Kidney (tissue), 14 donors: ENCODE measurements around the gene DLGAP1. TPM values are rescaled to one million over a fixed set of nuclear protein-coding genes. Genes with fewer than 3 reads are reported as not detected.

ENCODE experiments used
- DNase-seq, 5 donors: peaks; one replicate each; pipeline ENCODE4 v3.0.0-alpha.2; 2013 to 2020
- FAIRE-seq: peaks from 2 replicates; lab custom pipeline; 2012; peaks lifted over from hg19 to GRCh38; lab: Jason Lieb, UNC
- H3K27ac ChIP-seq, 2 donors: one replicate each; pipeline ENCODE4 v1.7.0; 2013; ENCODE audit warnings: low read depth in 2 of 2, low read length in 2 of 2, inconsistent platforms in 1 of 2
- H3K27me3 ChIP-seq: one replicate; pipeline ENCODE4 v1.7.1; 2013; ENCODE audit warnings: low read length, inconsistent platforms; ENCODE audit not compliant: control insufficient read depth, insufficient read depth
- H3K36me3 ChIP-seq, 3 donors: one replicate each; pipeline versions ENCODE4 v1.7.0 to v1.7.1; 2013; ENCODE audit warnings: low read length in 3 of 3, control low read depth in 1 of 3, inconsistent platforms in 1 of 3; ENCODE audit not compliant: insufficient read depth in 3 of 3, control insufficient read depth in 2 of 3
- H3K4me1 ChIP-seq, 3 donors: one replicate each; pipeline versions ENCODE4 v1.7.0 to v1.7.1; 2013; ENCODE audit warnings: low read length in 3 of 3, inconsistent platforms in 1 of 3, low read depth in 1 of 3; ENCODE audit not compliant: control insufficient read depth in 2 of 3, insufficient read depth in 2 of 3
- H3K4me3 ChIP-seq, 3 donors: one replicate each; pipeline versions ENCODE4 v1.7.0 to v1.8.1; 2013; ENCODE audit warnings: low read length in 3 of 3, control low read depth in 1 of 3, inconsistent platforms in 1 of 3
- H3K9ac ChIP-seq, 3 donors: one replicate each; pipeline versions ENCODE4 v1.7.0 to v1.7.1; 2013; ENCODE audit warnings: low read length in 3 of 3, control low read depth in 1 of 3, inconsistent platforms in 1 of 3
- H3K9me3 ChIP-seq, 3 donors: one replicate each; pipeline versions ENCODE4 v1.7.0 to v1.7.1; 2013; ENCODE audit warnings: low read length in 3 of 3, control low read depth in 1 of 3, inconsistent platforms in 1 of 3; ENCODE audit not compliant: control insufficient read depth in 2 of 3, insufficient read depth in 1 of 3
- CTCF ChIP-seq: IDR thresholded peaks from 3 replicates; pipeline ENCODE4 v1.5.1; 2012; ENCODE audit warnings: mild to moderate bottlenecking, moderate library complexity, borderline replicate concordance; ENCODE audit not compliant: insufficient read depth; ENCODE audit errors: extremely low read depth
- intact Hi-C: fragments of 100-400 bp; cut with DNase I; formaldehyde crosslinking; loops from one replicate; pipeline ENCODE4 v1.11.1; 2022
- polyA plus RNA-seq: library from polyadenylated mRNA; stranded (reverse); fragments of 350-450 nt; fragmentation: Illumina TruSeq; extraction: RNeasy Lipid Tissue Mini Kit (QIAGEN cat#74804); gene quantifications from one replicate; pipeline ENCODE4 v1.2.3, GENCODE V29; 2014; ENCODE audit warnings: low read depth, low replicate concordance; ENCODE audit not compliant: insufficient read depth
- total RNA-seq: library from RNA; stranded (reverse); fragmentation: NEBNext Ultra II Directional; extraction: Animal tissue kit (Norgen Biotek cat#: 25700); gene quantifications from one replicate; pipeline ENCODE4 v1.2.1, GENCODE V29; 2021
- donor health status: control.
- donor health status: control.
- donor health status: control.
- donor health status: control.
- donor health status: control.
- donor health status: DM: yes; HTN: yes; CAD: no.
- donor health status: Normal renal cell carcinoma (clear cell type).

The DLGAP1 gene
- total and polyA plus RNA-seq, 2 donors from 2014 or later, result 1.2 to 32.8 TPM

- H3K9ac ChIP-seq, result no peak overlapping the region
- no peaks in the 10 kb centered on the region for H3K4me1 ChIP-seq
- TF ChIP-seq CTCF, result no peak
- FAIRE-seq (no peak), DNase-seq (no peak)
- H3K4me3 ChIP-seq, result no peak overlapping the region
- H3K27me3 ChIP-seq, result no peaks in the 10 kb centered on the region
- intact Hi-C loops, result loop anchor here (10.0 kb wide), 1 partner anchor 56 kb away; no protein-coding TSS in a partner anchor
- H3K27ac ChIP-seq, result no peak overlapping the region
- H3K9me3 ChIP-seq, result no peaks in the 10 kb centered on the region
- H3K36me3 ChIP-seq, result no peaks in the 10 kb centered on the region
These were observed 335.9 kb downstream of the DLGAP1 start for GRCh38 chr18:4119127-4119648.

GRCh38 chr18:4108016-4108415 is 347.1 kb downstream of the DLGAP1 start:
- Histone ChIP-seq H3K27ac (no peak overlapping the region), H3K9me3 (no peaks in the 10 kb centered on the region), H3K27me3 (no peaks in the 10 kb centered on the region), H3K9ac (no peak overlapping the region), H3K4me1 (no peaks in the 10 kb centered on the region), H3K4me3 (no peak overlapping the region), H3K36me3 (no peaks in the 10 kb centered on the region)
- intact Hi-C loops, result loop anchor here (5.0 kb wide), 1 partner anchor 949 kb away; no protein-coding TSS in a partner anchor
- FAIRE-seq (no peak), DNase-seq (no peak)
- no peak for TF ChIP-seq CTCF

GRCh38 chr18:4107049-4107467 is 348.0 kb downstream of the DLGAP1 start:
- H3K9me3 ChIP-seq, result no peaks in the 10 kb centered on the region
- no peak overlapping the region for H3K4me3 ChIP-seq
- no peak overlapping the region for H3K9ac ChIP-seq
- H3K27me3 ChIP-seq, result no peaks in the 10 kb centered on the region
- DNase-seq, result no peak
- no peak overlapping the region for H3K27ac ChIP-seq
- TF ChIP-seq CTCF, result no peak
- FAIRE-seq, result no peak
- intact Hi-C loops, result loop anchor here (5.0 kb wide), 1 partner anchor 950 kb away; no protein-coding TSS in a partner anchor
- no peaks in the 10 kb centered on the region for H3K36me3 ChIP-seq
- H3K4me1 ChIP-seq, result no peaks in the 10 kb centered on the region
